DMS53 (cell line): ENCODE results near the gene ERP44.
"Not testable (repeated sequence)": the region's sequence is repeated elsewhere in the genome, so short reads cannot be mapped to it uniquely, and the experiment has no call there.

Source experiments
- DNase-seq: peaks from one replicate; lab custom pipeline; 2025; lab: John Stamatoyannopoulos, UW

Gene ERP44

GRCh38 chr9:100100146-100100667, 1.4 kb upstream of the ERP44 start:
- DNase-seq, result no peak

- DNase-seq, result peak; percentile 70
Observed at GRCh38 chr9:100099722-100100042, 882 bp upstream of the ERP44 start.

DNA sequence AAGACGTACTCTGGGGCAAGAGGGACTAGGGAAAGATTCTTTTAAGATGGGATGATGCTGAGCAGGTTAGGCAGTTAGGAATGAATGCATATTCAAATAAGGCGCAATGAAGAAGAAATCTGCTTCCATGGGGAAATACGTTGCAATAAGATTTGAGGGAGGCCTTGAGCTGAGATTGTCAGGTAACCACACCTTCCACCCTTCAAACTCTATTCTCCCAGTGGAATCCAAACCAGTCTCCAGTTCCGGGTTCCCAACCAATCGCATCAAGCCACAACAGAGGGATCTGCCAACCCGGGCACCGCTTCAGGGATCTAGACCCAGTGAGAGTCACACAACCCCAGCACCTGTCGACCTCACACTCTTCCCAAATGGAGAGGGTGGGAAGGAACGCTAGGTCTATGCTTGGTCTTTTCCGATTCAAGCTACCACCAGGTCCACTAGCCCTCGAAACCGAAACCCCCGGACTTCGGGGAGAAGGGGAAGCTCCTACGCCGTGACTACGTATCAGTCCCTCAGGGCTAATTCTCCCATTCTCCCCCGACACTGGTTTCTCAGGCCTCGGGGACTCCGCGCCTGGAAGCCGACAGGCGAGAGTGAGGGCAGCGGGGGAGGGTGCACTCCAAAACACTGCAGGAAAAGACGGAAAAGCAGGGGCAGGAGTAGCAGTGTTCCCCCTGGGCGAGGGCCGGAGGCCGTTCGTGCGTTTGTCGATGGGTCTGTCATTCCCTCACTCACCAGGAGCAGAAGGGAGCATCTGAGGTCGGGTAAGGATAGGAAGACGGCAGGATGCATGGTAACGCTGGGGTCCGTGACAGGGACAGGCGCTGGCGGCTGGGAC, 534 bp downstream of the ERP44 start:
- DNase-seq, result peak; percentile 89

GRCh38 chr9:100096378-100096916, 2.4 kb downstream of the ERP44 start:
- DNase-seq, result no peak

DNA sequence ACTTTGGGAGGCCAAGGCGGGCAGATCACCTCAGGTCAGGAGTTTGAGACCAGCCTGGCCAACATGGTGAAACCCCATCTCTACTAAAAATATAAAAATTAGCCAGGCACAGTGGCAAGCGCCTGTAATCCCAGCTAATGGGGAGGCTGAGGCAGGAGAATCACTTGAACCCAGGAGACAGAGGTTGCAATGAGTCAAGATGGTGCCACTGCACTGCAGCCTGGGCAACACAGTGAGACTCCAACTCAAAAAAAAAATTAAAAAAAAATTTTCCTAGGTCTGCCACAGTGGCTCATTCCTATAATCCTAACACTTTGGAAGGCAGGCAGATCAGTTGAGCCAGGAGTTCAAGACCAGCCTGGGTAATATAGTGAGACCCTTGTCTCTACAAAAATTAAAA, 4.4 kb downstream of the ERP44 start:
- not testable (repeated sequence) for DNase-seq

- DNase-seq, result no peak
Observed at GRCh38 chr9:100092066-100092465, 6.7 kb downstream of the ERP44 start.

- no peak for DNase-seq
Observed at GRCh38 chr9:100091650-100092049, 7.2 kb downstream of the ERP44 start.

DNA sequence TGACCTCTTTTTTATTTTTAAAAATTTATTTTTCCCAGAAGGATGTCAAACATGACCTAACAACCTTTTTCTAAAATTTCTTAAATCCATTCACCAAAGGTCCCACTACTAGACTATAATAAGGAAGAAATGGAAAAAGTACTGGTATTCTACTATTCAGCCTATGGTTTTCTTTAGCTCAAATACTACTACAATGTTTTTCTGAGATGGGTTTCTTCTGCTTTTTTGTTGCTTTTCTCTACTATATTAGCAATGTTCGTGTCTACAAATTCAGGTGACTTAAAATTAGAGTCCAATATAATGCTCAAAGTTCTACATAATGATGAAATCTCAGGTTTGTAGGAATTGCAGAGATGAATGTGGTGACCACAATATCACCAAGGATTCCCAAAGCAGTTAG, 7.9 kb downstream of the ERP44 start:
- no peak for DNase-seq

DNA sequence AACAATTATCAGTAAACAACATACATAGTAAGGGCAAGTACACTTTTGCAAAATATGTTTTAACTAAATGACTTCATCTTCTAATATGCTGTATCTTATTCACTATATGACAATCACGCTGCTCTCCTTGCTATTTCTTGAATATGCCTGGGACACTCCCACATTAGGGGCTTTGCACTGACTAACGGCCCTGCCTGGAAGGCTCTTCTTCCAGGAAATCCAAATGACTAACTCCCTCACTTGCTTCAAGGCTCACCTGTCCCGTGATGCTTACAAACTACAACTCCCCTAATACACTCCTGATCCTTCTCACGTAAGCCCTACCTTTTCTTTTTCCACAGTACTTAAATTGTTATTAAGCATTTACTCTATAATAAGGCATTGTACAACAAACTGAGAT, 10.6 kb downstream of the ERP44 start:
- no peak for DNase-seq

GRCh38 chr9:100087218-100087617, 11.6 kb downstream of the ERP44 start:
- no peak for DNase-seq

- no peak for DNase-seq
Observed at GRCh38 chr9:100086097-100086635, 12.6 kb downstream of the ERP44 start.

- DNase-seq, result no peak
Observed at GRCh38 chr9:100084734-100085133, 14.1 kb downstream of the ERP44 start.

GRCh38 chr9:100084128-100084453, 14.7 kb downstream of the ERP44 start:
- no peak for DNase-seq

- DNase-seq, result no peak
Observed at GRCh38 chr9:100083448-100084127, 15.2 kb downstream of the ERP44 start.

GRCh38 chr9:100082782-100083181, 16.0 kb downstream of the ERP44 start:
- no peak for DNase-seq

DNA sequence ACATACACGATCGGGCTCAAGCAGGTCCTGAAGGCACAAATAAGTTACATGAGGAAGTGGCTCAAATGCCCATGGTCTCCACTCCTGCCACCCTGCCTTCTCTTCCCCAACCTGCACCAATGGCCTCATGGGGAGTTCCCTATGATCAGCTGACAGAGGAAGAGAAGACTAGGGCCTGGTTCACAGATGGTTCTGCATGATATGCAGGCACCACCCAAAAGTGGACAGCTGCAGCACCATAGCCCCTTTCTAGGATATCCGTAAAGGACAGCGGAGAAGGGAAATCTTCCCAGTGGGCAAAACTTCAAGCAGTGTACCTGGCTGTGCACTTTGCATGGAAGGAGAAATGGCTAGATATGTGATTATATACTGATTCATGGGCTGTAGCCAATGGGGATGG, 22.5 kb downstream of the ERP44 start:
- DNase-seq, result not testable (repeated sequence)

- DNase-seq, result no peak
Observed at GRCh38 chr9:100074989-100075388, 23.8 kb downstream of the ERP44 start.

DNA sequence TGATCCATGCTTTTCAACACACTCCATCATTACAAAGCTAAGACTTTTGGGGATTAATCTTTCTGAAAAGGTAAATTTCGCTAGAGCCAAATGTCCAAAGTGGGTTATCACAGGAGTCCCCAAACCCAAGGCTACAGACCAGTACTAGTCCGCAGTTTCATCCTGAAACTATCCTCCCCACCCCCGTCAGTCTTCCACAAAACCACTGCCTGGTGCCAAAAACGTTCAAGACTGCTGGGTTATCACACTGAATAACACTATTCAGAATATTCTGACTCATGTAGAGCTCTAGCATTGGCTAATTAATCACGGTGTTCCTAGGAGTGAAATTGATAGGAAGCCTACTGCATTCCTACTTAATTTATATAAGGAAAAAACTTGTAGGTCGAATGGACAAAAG, 24.7 kb downstream of the ERP44 start:
- no peak for DNase-seq

DNA sequence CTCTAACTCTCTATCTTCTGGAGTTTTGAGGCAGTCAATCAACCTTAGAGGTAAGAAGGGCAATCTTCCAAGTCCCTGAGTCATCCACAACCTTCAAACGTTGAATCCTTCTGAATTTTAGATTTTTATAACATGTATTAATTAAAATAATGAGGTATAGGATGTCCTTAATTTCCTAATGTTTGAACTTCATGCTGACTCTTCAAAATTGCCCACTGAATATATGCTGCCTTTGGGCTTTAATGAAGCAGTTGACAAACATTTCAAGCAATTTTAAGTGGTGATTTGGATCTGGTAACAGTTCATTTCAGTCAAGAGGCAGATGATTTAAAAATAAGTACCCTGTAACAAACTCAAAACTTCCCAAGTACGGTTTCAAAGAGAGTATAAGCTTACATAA, 26.0 kb downstream of the ERP44 start:
- DNase-seq, result no peak

DNA sequence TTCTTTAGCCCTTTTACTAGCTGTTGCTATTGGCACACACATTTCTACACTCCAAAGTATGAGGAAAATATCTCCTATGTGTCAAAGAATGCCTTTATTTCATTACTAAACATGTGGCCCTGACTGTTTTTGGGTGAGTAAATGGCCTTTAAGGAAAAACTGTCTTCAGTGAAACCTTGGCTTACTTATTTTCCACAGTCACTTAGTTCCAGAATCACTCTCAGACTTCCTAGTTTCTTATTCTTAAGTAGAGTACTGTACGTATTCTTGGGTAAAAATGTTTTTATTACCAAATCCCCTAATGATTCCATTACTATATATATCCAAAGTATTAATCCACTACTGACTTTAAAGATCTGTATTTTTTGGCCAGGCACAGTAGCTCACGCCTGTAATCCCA, 27.5 kb downstream of the ERP44 start:
- DNase-seq, result no peak

DNA sequence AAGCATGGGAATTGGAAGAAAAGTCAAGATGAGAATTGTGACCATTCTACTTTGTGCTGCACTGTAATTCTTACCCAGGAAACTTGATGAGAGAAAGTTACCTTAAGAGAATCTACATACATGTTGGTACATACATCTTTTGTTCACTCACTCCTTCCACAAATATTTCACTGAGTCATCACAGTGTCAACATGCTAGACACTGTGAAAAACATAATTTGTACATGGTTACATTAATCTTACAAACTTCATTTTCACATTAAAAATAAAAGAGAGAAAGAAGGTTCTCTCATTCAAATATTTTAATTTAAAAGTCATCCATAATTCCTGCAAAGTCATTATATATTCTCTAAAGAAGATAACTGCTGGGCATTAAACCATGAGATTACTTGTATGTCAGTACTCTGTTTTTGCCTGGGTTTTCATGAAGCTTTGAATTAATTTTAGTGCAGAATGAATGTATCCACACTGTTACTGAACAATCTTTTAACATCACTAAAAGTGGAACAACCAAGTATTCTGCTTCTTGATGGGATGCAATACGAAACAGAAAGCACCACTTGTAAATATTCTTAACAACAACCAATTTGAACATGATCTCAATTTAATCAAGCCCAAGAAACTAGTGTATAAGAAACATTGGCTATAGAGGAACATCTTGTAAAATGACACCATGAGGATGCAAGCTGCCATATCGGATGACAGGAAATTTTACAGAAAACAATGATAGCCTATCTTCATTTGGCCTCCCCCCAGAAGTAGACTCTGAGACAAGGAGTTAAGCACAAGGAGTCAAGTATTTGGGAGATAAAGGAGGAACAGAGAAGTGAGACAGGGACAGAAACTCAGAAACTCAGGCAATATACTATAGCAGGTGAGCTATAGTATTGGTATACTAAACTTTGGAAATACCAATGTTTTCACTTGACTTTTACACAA, 28.4 kb downstream of the ERP44 start:
- DNase-seq, result peak; percentile 8

DNA sequence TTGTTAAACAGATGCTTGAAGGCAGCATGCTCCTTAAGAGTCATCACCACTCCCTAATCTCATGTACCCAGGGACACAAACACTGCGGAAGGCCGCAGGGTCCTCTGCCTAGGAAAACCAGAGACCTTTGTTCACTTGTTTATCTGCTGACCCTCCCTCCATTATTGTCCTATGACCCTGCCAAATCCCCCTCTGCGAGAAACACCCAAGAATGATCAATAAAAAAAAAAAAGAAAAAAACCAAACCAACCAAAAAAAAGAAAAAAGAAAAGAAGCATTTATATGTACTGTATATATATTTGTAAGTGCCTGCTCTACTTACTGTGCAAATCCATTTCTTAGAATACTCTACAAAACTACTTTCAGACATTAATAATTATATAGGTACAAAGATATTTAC, 29.7 kb downstream of the ERP44 start:
- DNase-seq, result not testable (repeated sequence)
